ENCODE data around the gene COX14.
"Not testable (repeated sequence)": the region's sequence is repeated elsewhere in the genome, so short reads cannot be mapped to it uniquely, and the experiment has no call there.

COX14 gene

DNA sequence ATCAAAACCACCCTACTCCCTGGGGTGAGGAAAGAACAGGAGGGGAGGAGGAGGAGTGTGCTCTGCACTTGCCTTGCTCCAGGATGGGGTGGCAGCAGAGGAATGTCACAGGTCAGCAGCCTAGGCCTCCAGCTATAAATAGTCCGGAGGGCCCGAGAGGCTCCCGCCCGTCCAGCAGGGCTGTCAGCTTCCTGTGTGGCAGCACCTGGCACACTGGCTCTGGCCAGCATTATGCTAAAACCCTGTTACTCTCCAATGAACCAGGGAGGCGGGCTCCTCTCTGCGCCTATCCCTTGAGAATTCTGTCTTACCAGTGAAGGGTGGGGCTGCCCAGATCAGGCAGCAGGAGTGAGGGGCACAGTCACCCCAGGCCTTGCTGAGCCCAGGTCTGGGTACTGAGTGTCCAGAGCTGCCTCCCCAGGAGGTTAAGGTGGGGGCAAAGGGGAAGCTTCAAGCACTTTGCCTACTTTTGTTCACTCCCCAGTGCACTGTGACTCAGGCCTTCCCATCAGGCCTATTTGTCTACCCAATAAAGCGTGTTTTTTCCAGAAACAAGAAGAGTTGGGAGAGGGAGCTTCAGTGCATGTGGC lies 1.2 kb upstream of the COX14 start:
- DNase-seq, result peak; percentile 97

DNA sequence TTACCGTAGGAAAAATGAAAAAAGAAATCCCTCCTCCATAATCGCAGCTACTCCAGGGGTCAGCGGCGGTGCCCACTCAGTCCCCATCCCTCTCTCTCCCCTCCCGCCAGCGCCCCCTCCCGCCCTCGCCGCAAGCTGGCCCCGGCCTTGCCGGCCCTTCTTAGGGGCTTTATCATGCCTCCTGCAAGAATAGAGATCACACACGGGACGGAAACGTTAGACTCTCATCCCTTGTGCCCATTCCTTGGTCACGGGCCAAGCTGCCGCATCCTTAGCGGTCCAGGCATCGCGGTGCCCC lies 692 bp upstream of the COX14 start:
- DNase-seq, result no peak

DNA sequence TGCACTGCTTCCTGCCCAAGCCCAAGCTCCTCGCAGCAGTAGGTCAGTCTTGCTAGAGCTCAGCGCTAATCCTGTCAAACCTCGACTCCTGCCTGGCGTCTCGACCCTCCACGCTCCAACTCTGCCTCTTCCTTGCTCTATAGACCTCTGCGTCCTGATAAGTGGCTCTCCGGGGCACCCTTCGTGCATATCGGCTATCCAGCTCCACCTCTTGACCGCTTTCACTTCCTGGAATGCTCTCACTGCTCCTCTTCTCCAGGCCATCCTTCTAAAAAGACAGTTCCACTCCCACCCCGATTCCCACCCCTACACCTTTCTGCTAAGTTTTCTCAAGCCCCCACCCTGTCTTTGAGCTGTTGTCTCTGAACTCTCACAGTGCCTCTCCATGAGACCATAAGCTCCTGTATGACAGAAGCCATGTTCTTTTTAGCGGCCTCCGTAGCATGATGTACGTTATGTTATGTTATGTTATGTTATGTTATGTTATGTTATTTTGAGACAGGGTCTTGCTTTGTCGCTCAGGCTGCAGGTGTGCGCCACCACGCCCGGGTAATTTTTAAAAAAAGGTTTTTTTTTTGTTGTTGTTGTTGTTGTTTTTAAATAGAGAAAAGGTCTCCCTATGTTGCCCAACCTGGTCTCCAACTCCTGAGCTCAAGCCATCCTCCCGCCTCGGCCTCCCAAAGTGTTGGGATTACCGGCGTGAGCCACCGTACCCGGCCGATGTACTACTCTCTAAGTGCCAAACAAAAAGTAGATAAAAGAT lies 601 bp downstream of the COX14 start:
- peak; percentile 56 for DNase-seq

DNA sequence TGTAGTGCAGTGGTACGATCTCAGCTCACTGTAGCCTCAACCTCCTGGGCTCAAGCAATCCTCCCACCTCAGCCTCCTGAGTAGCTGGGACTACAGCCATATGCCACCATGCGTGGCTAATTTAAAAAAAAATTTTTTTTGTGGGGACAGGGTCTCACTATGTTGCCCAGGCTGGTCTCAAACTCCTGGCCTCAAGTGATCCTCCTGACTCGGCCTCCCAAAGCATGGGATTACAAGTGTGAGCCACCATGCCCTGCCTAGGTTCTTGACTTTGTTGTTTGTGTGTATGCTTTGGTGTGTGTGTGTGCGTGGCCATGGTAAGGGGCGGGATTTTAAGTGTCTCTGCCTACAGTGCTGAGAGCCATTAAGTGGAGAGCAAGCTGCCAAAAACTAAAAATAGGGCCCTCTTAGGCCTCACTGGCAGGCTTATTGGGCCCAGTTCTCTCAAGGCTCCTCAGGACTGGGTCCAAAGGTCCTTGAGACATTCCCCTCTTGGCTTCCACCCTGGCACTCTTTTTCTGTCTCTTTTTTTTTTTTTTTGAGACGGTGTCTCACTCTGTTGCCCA lies 5.1 kb downstream of the COX14 start:
- DNase-seq, result no peak

DNA sequence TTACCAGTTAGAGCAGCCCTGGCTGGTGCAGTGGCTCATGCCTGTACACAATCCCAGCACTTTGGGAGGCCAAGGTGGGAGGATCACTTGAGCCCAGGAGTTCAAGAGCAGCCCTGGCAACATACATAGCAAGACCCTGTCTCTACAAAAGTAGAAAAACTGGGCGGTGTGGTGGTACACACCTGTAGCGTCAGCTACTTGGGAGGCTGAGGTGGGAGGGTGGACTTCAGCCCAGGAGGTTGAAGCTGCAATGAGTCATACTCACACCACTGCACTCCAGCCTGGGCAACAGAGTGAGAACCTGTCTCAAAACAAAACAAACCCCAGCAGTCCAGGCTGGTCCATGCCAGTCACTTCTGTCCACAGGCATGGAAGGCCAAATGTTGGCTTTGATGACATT lies 7.4 kb downstream of the COX14 start:
- DNase-seq, result no peak

DNA sequence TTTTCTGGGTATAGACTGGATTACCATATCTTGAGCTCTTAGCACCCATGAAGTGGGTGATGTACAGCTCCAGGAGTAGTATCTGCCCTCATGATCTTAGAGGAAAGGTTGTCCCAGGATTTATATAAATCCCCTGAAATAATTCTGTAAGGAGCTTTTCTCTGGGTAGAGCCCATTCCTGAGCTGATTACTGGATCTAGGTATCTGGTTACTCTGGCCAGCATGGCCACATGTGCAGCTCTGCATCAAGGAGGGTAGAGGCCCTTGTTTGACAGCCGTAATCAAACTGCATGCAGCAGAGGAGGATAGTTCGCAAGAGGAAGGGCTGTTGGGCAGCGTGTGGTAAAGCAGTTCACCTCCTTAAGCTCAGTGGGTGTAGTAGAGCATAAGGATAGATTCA lies 8.5 kb downstream of the COX14 start:
- DNase-seq, result no peak

DNA sequence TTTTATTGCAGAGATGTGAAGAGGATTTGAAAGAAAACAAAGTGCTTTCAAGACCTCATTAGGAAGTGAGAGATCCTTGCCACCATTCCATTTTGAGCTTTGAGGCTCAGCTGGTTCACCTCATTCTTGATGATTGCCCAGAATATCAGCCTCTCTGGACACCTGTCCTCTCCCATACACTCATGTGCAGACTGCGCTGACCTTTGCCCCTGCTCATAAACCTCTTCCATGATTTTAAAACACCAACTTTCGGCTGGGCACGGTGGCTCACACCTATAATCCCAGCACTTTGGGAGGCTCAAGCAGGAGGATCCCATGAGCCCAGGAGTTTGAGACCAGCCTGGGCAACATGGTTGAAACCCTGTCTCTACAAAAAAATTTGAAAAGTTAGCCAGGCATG lies 8.9 kb downstream of the COX14 start:
- DNase-seq, result no peak

DNA sequence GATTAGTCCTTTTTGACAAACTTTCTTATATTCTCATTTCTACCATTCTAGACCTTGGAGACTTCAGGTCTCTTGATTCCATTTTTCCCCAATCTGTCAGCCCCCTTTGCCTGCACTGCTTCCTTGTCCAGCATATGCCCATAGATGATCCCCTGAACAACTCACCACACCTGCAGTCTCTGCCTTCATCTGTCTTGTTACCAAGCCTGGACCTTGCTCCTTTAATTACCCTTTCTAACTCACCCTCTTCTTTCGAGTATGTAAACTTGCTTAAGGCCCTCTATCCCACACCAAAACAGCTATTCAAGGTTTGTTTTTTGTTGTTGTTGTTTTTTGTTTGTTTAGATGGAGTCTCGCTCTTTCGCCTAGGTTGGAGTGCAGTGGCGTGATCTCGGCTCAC lies 9.6 kb downstream of the COX14 start:
- no peak for DNase-seq

DNA sequence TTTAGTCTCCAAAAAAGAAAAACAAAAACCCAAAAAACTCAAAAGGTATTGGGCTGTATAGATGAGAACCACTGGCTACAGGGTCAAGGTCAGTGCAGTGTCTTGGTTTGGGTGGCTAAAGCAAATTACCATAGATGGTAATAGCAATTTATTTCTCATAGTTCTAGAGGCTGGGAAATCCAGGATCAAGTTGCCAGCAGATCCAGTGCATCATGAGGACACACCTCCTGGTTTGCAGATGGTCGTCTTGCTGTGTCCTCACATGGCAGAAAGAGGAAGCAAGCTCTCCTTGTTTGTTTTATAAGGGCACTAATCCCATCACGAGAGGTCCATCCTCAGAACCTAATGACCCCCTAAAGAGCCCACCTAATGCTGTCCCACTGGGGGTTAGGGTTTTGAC lies 11.2 kb downstream of the COX14 start:
- no peak for DNase-seq

DNA sequence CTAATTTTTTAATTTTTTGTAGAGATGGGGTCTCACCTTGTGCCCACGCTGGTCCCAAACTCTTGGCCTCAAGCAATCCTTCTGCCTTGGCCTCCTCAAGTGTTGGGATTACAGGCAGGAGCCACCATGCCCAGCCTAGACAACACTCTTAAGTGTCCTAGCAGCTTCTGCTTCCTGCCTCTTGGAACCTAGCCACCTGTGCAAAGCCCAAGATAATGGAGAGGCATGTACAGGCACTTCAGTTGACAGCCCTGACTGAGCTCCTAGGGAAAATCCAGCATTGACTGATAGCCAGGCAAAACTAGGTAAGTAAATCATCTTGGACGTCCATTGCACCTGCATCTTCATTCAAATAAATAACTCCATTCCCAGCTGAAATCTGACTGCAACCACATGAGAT lies 15.5 kb downstream of the COX14 start:
- no peak for DNase-seq

DNA sequence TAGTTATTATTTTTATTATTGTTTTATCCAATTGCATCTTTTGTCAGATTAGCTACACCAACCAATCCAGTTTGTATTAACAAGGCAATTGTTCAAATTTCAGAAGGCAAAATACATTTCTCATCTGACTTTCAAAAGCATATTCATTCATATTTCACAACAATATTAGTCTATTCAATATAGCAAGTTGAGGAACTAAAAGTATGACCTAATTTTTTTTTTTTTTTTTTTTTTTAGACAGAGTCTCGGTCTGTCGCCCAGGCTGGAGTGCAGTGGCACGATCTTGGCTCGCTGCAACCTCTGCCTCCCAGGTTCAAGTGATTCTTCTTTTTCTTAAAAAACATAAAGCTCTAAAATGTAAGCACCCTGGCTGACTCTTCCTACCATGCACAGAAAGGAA lies 17.3 kb downstream of the COX14 start:
- DNase-seq, result no peak

DNA sequence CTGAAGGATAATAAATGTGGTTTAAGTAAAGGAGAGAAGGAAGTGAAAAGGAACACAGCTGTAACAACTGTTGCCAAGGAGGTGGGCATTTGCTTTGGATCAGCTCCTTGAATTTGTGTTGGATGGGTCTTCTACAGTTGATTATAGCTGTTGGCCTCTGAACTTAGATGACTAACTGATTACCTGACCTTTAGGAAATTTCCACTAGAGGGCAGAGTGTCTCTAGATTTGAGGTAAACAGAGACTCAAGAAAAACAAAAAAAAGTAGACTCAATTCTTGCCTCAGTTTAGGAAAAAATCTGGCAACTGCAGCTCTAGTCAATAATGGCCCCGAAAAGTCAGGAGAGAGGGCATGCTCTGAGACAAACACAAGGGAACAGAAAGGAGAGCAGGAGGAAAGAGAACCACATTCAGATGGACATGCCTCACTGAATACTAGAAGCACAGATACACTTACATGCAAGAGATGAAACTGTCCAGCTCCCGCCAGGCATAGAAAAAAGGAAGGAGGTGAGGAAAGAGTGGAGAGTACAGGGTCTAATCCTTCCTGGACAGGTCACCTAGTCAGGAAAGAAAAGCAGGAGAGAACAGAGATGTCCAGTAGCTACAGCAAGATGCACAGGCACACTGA lies 20.6 kb downstream of the COX14 start:
- peak; percentile 58 for DNase-seq

DNA sequence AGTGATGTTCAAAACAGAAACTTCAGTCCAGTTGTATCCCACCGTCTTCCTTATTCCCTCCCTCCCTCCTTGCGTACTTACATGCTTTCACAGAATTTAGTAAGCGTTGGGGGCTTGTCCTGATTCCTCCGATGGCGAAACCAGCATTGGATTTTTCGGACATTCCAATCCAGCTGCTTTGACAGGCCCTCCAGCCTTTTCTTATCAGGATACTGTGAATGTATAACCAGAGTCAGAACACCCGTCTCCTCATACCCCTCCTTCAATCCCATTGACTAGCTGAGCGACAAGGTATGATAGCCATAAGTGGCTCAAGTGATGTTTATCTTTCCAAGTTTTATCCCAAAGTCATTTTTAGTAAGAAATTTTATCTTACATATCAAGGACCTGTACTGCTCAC lies 31.0 kb downstream of the COX14 start:
- DNase-seq, result no peak

DNA sequence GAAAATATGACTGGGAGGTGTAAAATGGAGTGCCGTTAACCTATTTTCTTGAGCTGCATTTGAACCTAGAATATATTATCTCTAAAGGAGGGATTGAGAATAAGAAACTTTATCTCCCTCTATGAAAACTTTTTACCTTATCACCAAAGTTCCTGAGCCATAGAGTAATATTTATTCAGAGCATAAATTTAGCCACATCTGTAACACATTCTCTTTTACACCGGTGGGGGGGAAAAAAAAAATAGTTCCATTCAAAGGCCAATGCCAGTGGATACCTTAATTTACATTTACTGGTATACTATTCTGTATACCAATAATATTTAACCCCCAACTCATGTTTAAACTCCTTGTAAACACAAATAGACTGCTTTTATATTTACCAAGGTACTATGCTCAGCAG lies 33.4 kb downstream of the COX14 start:
- no peak for DNase-seq

DNA sequence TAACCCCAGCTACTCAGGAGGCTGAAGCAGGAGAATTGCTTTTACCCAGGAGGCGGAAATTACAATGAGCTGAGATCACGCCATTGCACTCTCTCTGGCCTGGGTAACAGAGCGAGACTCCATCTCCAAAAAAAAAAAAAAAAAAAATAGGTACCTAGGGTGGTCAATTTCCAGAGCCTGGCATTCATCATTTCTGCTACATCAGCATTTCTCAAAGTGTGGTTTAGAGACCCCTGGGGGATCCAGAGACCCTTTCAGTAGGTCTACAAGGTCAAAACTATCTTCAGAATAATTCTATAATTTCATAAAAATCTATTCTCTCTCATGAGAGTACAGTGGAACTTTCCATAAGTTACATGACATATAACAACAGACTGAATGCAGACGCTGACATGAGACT lies 35.2 kb downstream of the COX14 start:
- DNase-seq, result no peak

DNA sequence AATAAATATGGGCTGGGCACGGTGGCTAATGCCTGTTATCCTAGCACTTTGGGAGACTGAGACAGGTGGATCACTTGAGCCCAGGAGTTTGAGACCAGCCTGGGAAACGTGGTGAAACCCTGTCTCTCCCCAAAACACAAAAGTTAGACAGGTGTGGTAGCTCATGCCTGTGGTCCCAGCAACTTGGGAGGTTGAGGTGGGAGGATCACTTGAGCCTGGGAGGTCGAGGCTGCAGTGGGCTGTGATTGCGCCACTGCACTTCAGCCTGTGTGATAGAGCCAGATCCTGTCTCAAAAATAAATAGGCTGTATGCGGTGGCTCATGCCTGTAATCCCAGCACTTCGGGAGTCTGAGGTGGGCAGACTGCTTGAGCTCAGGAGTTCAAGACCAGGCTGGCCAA lies 36.0 kb downstream of the COX14 start:
- DNase-seq, result not testable (repeated sequence)

DNA sequence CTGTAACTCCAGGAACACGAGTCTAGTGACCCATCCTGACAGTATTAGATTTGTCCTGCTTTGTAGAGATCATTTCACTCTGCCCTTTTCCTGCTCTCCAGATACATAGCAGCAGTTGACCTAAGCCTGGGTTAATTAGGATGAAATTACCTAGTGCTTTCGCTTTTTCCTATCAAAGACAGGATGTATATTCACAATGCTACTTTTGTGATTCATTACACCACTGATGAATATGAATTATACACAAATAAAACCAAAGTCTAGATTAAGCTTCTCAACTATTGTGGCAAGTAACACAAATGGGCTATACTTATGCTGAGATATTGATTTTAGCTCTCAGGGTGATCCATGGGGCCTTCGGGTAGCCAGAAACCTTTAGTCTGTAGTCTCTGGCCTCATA lies 37.3 kb downstream of the COX14 start:
- DNase-seq, result no peak

DNA sequence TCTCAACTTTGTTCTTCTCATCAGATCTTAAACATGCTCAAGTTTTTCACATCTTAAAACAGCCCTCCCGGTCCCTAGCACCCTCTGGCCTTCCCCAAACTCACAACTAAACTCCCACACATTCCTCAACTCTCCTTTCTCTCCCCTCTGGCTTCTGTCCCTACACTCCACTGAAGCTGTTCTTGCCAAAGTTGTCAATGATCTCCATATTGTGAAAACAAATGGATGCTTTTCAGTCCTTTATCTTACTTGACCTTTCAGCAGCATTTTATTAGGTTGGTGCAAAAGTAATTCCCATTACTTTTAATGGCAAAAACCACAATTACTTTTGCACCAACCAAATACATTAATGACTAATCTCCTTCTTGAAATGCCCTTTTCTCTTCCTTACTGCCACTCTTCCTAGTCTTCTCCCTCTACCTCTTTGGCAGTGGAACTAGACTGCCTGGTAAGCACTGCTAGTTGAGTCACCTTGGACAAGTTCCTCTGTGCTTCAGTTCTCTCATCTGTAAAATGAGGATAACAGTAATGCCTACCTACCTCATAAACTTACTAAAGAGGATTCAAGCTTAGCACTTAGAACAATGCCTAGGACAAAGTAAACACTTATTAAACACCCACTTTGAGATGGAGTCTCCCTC lies 39.1 kb downstream of the COX14 start:
- DNase-seq, result no peak

DNA sequence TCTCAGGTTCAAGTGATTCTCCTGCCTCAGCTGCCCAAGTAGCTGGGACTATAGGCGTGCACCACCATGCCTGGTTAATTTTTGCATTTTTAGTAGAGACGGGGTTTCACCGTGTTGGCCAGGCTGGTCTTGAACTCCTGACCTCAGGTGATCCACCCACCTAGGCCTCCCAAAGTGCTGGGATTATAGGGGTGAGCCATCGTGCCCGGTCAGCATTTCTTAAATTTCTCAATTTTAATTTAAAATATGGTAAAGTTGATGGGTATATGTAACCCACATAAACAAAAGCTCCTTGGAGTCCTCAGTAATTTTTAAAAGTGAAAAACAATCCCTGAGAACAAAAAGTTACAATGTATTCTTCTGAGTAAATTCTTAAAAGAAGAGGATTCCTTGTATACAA lies 42.9 kb downstream of the COX14 start:
- not testable (repeated sequence) for DNase-seq

DNA sequence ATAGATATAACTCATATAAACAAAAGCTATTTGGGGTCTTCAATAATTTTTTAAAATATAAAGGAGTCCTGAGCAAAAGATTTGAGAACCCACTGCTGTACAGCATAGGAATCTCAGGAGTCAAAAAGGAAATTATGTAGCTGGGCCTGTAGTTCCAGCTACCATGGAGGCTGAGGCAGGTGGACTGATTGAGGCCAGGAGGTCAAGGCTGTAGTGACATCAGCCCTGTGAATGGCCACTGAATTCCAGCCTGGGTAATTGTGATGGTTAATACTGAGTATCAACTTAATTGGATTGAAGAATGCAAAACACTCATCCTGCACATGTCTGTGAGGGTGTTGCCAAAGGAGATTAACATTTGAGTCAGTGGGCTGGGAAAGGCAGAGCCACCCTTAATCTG lies 44.6 kb downstream of the COX14 start:
- no peak for DNase-seq

DNA sequence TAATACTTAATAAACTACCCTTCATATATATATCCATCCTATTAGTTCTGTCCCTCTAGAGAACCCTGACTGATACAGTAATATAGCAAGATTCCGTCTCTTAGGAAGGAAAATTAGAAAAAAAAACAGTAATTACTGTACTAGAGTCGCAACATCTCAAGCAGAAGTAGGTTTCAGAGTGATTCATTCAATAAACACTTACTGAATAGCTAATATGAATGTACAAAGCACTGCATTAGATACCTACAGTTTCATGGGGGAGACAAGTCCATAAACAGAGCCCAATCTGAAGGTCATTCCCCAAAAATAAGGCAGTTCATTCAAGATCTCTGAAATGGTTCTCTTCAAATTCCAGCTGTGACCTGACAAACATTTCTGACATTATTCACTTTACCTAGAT lies 45.2 kb downstream of the COX14 start:
- DNase-seq, result no peak

DNA sequence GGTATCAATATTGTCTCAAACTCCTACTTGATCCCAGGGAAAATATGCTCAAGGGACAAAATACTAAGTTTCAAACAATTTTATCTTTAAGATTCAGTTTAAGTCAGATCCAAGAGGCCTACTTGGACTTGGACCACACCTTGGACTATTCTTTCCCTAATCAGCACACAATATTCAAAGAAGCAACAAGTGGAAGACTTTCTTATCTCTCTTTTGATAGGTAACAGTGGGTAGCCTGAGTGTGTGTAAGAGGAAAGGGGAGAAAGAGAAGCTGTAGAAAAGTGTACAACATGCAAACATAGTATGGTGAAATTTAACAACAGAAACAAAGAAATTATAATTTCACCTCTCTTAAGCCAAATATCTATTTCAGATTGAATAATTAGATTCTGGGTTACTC lies 48.6 kb downstream of the COX14 start:
- no peak for DNase-seq

DNA sequence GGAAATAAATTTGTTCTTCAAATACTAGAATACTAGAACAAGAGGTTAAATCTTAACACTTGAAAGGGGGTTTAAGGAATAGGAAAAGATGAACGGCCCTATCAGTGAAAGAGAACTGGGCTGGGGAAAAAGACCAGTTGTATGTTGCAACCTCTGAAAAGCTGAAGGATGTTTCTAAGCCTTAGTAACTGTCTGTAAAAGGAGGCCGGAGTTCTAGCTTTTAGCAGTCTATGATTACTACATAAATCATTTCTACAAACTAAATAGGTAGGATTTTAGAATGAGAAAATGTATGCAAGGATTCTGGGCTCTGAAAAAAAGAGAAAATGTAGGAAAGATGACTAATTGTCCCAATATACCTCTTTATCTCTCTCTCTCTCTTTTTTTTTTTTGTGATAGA lies 50.2 kb downstream of the COX14 start:
- DNase-seq, result no peak

DNA sequence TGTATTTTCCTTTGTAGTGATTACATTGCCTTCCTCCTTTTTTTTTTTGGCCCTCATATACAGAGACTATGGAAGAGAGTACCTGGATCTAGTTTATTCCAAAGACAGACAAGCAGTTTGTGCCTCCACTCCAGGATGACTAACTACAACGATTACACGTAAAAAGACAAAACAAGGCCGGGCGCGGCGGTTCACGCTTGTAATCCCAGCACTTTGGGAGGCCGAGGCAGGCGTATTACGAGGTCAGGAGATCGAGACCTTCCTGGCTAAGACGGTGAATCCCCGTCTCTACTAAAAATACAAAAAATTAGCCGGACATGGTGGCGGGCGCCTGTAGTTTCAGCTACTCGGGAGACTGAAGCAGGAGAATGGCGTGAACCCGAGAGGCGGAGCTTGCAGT lies 52.9 kb downstream of the COX14 start:
- DNase-seq, result no peak

All from RPMI8226 (cell line).